HG02981 (cell line): ENCODE results near the gene FAM222A.

ENCODE experiments used
- ATAC-seq: cut with Tn5 transposase; IDR thresholded peaks from one replicate; pipeline ENCODE4 v1.9.1; 2021; ENCODE audit warnings: mild to moderate bottlenecking, moderate library complexity; ENCODE audit not compliant: unreplicated experiment

Gene FAM222A

GRCh38 chr12:109818253-109818652, 104.6 kb downstream of the FAM222A start:
- ATAC-seq = no peak

DNA sequence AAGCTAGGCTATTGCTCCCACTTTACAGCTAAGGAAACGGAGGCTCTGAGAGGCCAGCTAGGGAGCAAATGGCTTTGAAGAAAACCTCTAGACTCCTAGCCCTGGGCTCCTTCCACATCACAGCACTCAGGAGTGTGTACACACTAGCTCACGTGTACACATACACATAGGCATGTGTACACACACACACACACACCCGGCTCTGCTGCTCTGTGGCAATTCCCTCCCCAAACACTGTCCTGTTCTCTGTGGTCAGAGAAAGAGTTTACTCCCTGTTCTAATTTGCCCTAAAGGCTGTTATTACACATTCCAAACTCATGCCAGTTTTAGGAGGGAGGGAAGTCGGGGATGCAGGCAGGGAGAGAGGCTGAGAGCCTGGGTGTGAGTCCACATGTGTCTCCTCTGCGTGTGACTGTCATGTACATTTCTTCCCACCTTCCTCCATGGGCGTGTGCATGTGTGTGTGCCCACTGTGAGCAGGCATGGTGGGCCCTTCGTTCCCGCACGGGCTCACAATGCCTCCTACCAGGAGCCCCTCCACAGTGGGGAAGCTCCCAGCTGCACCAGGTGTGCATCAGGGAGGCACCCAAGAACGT, 105.4 kb downstream of the FAM222A start:
- ATAC-seq = no peak
